Measurements from ENCODE around the gene CTNNBL1.

CTNNBL1 gene

DNA sequence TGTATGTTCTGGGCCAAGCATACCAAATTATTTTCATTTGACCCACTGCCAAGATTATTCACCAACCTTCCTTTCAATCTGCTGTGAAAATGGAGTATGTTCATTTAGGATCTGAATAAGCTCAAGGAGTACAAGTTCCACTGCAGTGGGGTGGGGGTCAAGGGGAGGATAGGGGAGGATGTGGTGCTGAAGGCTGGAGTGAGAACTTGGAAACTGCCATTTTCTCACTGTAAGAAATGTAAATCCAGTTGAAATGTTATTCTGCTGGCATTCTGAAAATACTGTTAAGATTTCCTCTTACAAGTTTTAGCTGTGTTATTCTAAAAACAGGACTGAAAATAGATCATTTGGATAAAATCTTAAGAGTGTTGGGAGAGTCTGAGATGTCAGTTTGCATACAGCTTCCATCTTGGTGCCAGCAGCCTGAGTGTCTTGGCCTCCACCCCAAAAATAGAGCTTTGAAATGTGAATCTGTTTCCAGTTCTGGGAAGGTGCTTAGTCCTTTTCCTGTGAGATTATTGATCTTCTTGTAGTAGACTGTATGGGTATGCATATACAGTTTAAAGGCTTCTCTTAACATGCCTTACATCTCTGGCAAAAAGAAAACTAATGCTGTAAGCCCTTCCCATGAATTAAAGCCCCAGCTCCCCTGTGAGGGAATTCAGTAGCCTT is 84.3 kb downstream of the CTNNBL1 start:
- TF ChIP-seq ZFX (IDR thresholded peaks at IDR 0.05; ENCODE audit: borderline replicate concordance) = no peak
- no peak for TF ChIP-seq CTCF (IDR thresholded peaks at IDR 0.05)
- H3K27ac ChIP-seq = no peak overlapping the region

DNA sequence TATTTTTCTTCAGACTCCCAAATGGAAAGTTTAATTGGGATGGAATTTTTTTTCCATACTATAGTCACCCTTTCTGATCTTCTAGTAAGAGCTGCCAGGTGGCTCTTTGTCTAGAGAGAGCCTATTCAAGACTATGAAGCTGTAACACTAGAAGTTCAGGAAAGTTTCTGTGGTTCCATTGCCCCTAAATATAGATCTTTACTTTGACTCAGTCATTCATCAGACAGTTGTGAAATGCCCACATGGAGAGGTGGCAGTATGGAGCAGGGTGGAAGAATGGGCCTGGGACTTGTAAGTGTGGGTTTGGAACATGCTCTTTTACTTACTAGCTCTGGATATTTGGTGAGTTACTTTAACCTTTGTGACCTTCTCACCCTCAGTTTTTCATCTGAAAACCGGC is 87.8 kb downstream of the CTNNBL1 start:
- no peak for TF ChIP-seq ZFX (IDR thresholded peaks at IDR 0.05; ENCODE audit: borderline replicate concordance)
- no peak for TF ChIP-seq CTCF (IDR thresholded peaks at IDR 0.05)
- H3K27ac ChIP-seq = no peak overlapping the region

- H3K27ac ChIP-seq = no peak overlapping the region
- no peak for TF ChIP-seq ZFX (IDR thresholded peaks at IDR 0.05; ENCODE audit: borderline replicate concordance)
- TF ChIP-seq CTCF (IDR thresholded peaks at IDR 0.05) = no peak
Observed at GRCh38 chr20:37786043-37786442, 92.2 kb downstream of the CTNNBL1 start.

DNA sequence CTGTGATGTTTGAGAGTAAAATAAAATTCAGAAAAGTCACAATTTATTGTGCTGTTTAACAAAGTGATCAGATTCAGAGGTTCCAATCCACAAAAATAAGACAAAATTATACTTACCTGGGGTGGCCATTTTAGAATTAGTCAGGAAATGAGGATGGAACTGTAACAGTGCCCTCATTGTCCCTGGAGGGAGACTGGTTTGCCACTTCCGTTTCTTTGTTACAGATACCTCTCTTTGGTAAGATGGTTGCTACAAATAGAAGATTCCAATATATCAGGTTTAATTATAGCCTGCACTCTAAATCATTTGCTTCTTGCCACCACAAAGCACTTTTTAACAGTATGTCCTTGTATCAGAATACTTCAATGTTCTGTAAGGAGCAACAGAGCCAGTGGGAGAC is 95.6 kb downstream of the CTNNBL1 start:
- TF ChIP-seq ZFX (IDR thresholded peaks at IDR 0.05; ENCODE audit: borderline replicate concordance) (no peak), CTCF (IDR thresholded peaks at IDR 0.05) (no peak)
- no peak overlapping the region for H3K27ac ChIP-seq

GRCh38 chr20:37790900-37791299 is 97.1 kb downstream of the CTNNBL1 start:
- TF ChIP-seq ZFX (IDR thresholded peaks at IDR 0.05; ENCODE audit: borderline replicate concordance) = no peak
- TF ChIP-seq CTCF (IDR thresholded peaks at IDR 0.05) = no peak
- H3K27ac ChIP-seq = no peak overlapping the region

DNA sequence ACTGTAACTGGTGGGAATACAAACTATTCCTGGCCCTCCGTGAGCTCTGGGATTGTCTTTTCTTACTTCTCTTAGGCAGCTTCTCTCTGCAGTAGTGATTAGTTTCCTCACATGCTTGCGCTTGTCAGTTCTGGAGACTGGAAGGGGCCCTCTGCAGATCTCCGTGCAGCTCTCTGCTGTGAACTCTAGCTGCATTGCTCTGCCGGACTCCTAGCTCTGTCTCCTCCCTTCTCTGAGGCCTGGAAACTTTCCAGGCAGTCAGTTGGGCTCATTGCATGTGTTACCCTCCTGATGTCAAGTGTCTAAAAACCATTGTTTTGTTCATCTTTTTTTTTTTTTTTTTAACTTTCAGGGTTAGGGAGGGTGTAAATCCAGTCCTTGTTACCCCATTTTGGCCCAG is 102.3 kb downstream of the CTNNBL1 start:
- H3K27ac ChIP-seq = no peak overlapping the region
- TF ChIP-seq ZFX (IDR thresholded peaks at IDR 0.05; ENCODE audit: borderline replicate concordance) (no peak), CTCF (IDR thresholded peaks at IDR 0.05) (no peak)

GRCh38 chr20:37796733-37797132 is 102.9 kb downstream of the CTNNBL1 start:
- TF ChIP-seq CTCF (IDR thresholded peaks at IDR 0.05) (no peak), ZFX (IDR thresholded peaks at IDR 0.05; ENCODE audit: borderline replicate concordance) (no peak)
- H3K27ac ChIP-seq = no peak overlapping the region
